ENCODE measurements around the gene HAO1. TPM values are rescaled to one million over a fixed set of nuclear protein-coding genes. Genes with fewer than 3 reads are reported as not detected.
A peak's percentile ranks its signal among the peaks of the same experiment; 100 is the strongest.

Gene HAO1
- polyA plus RNA-seq, 1 of the 3 experiments (the other 2 are of a cell fraction) = not detected

DNA sequence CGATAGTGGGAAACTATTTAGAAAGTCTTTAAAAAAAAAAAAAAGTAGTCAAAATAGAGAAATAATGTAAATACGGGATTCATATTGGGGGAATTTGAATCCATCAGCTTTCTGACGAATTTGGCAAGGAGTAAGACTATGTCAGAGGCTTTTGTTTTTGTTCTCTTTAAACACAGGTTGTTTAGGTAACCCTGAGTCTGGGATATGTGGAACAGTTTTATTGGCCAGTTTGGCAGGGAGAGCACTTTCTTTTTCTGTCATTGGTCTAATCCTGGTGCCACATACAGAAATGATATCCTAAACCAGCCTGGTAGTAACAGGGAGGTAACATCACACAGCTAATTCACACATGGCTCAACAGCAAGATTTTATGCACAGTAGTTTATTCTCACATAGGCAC lies 27.7 kb downstream of the HAO1 start:
- ChIA-PET CTCF (no interaction called here), POLR2A (no interaction called here)
- Histone ChIP-seq H3F3A (replicated peaks; ENCODE audit: insufficient read depth) (no peaks in the 10 kb centered on the region), H3K9me2 (no peaks in the 10 kb centered on the region), H4K20me1 (ENCODE audit: insufficient read depth) (no peaks in the 10 kb centered on the region), H3K4me2 (no peak overlapping the region), H3K36me3 (replicated peaks in 1 of 2; ENCODE audit: control insufficient read depth in 1 of 2, insufficient read depth in 2 of 2, low read length in 1 of 2) (no peaks in the 10 kb centered on the region), H3K9ac (no peak overlapping the region), H3K4me1 (ENCODE audit: control insufficient read depth in 1 of 2, insufficient read depth in 2 of 2, low read depth in 1 of 2, low read length in 1 of 2) (no peaks in the 10 kb centered on the region), H3K79me2 (ENCODE audit: insufficient read depth) (no peaks in the 10 kb centered on the region), H2AFZ (ENCODE audit: low read depth) (0 out of 2 replicates have a peak overlapping the region, but pooled peaks have one; percentile 29), H3K4me3 (ENCODE audit: low read depth in 2 of 2, low read length in 1 of 2) (no peak overlapping the region), H3K27me3 (ENCODE audit: insufficient read depth) (no peaks in the 10 kb centered on the region), H3K27ac (ENCODE audit: low read depth in 2 of 2, low read length in 1 of 2) (no peak overlapping the region), H3K9me3 (no peaks in the 10 kb centered on the region)
- no peak for DNase-seq
- 12% methylated on average over 3 of the region's 3 CpGs for WGBS (ENCODE audit: low lambda C conversion rate)
- TF ChIP-seq MEF2A (IDR thresholded peaks at IDR 0.05; ENCODE audit: borderline replicate concordance, low read depth) (no peak), EP300 (IDR thresholded peaks at IDR 0.05; ENCODE audit: borderline replicate concordance in 1 of 2, low read depth in 1 of 2, low read length in 1 of 2) (no peak), RAD21 (IDR thresholded peaks at IDR 0.05; ENCODE audit: low read length) (no peak), RXRA (IDR thresholded peaks at IDR 0.05; ENCODE audit: borderline replicate concordance, low read depth) (no peak), MXI1 (IDR thresholded peaks at IDR 0.05; ENCODE audit: low read depth, low read length) (no peak), TEAD4 (IDR thresholded peaks at IDR 0.05; ENCODE audit: borderline replicate concordance, insufficient read depth) (no peak), SIN3A (IDR thresholded peaks at IDR 0.05; ENCODE audit: borderline replicate concordance, low read depth, low read length) (no peak), EZH2phosphoT487 (IDR thresholded peaks at IDR 0.05; ENCODE audit: borderline replicate concordance, low read depth) (no peak), RFX5 (IDR thresholded peaks at IDR 0.05; ENCODE audit: low read length) (no peak)
- TF ChIP-seq, protein P1, sequence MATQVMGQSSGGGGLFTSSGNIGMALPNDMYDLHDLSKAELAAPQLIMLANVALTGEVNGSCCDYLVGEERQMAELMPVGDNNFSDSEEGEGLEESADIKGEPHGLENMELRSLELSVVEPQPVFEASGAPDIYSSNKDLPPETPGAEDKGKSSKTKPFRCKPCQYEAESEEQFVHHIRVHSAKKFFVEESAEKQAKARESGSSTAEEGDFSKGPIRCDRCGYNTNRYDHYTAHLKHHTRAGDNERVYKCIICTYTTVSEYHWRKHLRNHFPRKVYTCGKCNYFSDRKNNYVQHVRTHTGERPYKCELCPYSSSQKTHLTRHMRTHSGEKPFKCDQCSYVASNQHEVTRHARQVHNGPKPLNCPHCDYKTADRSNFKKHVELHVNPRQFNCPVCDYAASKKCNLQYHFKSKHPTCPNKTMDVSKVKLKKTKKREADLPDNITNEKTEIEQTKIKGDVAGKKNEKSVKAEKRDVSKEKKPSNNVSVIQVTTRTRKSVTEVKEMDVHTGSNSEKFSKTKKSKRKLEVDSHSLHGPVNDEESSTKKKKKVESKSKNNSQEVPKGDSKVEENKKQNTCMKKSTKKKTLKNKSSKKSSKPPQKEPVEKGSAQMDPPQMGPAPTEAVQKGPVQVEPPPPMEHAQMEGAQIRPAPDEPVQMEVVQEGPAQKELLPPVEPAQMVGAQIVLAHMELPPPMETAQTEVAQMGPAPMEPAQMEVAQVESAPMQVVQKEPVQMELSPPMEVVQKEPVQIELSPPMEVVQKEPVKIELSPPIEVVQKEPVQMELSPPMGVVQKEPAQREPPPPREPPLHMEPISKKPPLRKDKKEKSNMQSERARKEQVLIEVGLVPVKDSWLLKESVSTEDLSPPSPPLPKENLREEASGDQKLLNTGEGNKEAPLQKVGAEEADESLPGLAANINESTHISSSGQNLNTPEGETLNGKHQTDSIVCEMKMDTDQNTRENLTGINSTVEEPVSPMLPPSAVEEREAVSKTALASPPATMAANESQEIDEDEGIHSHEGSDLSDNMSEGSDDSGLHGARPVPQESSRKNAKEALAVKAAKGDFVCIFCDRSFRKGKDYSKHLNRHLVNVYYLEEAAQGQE (IDR thresholded peaks at IDR 0.05; ENCODE audit: low read depth, low read length) = no peak

DNA sequence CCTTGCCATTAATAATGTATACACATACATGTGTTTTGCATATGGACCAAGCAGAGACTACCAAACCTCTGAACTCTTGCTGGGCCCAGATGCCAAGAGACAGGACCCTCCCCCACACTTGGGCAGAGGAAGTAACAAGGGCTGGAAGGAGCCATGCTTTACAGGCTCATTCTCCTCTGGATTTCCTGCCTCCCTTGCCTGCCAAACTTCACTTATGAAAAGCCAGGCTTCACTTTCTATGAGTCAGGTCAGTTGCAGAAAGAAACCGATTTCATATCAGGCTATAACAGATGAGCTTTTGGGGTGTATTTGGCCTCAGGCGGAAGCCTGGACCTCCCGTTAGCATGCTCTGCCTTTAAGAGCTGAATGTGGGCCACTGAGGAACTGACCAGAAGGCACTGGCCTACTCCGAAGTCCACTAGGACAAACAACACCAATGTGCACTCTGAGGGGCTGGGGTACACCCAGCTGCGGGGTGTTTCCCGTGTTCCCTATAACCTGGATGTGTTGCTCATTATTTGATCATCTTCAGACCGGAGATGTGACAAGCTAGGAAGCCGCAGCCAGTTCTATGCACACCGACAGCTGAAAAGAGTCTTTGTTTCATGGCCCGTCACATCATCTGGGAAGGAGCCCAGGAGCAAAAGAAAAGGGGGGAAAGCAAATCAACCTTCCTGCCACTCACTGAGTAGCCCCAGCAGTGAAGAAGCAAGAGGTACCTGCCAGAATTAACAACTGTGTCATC lies 28.5 kb downstream of the HAO1 start:
- H3K4me1 ChIP-seq (ENCODE audit: control insufficient read depth in 1 of 2, insufficient read depth in 2 of 2, low read depth in 1 of 2, low read length in 1 of 2) = no peaks in the 10 kb centered on the region
- ChIA-PET CTCF (interaction anchor here (1.0 kb wide), 1 partner anchor 810 kb away, joined by 3 read pairs; no protein-coding TSS in a partner anchor), POLR2A (no interaction called here)
- H3K9me3 ChIP-seq = no peaks in the 10 kb centered on the region
- H3K27ac ChIP-seq (ENCODE audit: low read depth in 2 of 2, low read length in 1 of 2) = no peak overlapping the region
- H4K20me1 ChIP-seq (ENCODE audit: insufficient read depth) = no peaks in the 10 kb centered on the region
- H3K9me2 ChIP-seq = no peaks in the 10 kb centered on the region
- H3K79me2 ChIP-seq (ENCODE audit: insufficient read depth) = no peaks in the 10 kb centered on the region
- H3K4me2 ChIP-seq = no peak overlapping the region
- DNase-seq = no peak
- H2AFZ ChIP-seq (ENCODE audit: low read depth) = 0 out of 2 replicates have a peak overlapping the region, but pooled peaks have one; percentile 29
- H3F3A ChIP-seq (replicated peaks; ENCODE audit: insufficient read depth) = no peaks in the 10 kb centered on the region
- WGBS (ENCODE audit: low lambda C conversion rate) = 49% methylated on average over 9 of the region's 10 CpGs
- H3K9ac ChIP-seq = no peak overlapping the region
- H3K36me3 ChIP-seq (replicated peaks in 1 of 2; ENCODE audit: control insufficient read depth in 1 of 2, insufficient read depth in 2 of 2, low read length in 1 of 2) = no peaks in the 10 kb centered on the region
- H3K27me3 ChIP-seq (ENCODE audit: insufficient read depth) = no peaks in the 10 kb centered on the region
- H3K4me3 ChIP-seq (ENCODE audit: low read depth in 2 of 2, low read length in 1 of 2) = no peak overlapping the region
- TF ChIP-seq MXI1 (IDR thresholded peaks at IDR 0.05; ENCODE audit: low read depth, low read length) (no peak), TCF12 (IDR thresholded peaks at IDR 0.05) (no peak), GATA2 (CRISPR knock-in tag; IDR thresholded peaks at IDR 0.05) (no peak), SMC3 (IDR thresholded peaks at IDR 0.05; ENCODE audit: low read depth, low read length) (no peak), JUND (IDR thresholded peaks at IDR 0.05) (no peak), ELF1 (IDR thresholded peaks at IDR 0.05) (no peak), RXRA (IDR thresholded peaks at IDR 0.05; ENCODE audit: borderline replicate concordance, low read depth) (no peak)
- TF ChIP-seq, protein P2, sequence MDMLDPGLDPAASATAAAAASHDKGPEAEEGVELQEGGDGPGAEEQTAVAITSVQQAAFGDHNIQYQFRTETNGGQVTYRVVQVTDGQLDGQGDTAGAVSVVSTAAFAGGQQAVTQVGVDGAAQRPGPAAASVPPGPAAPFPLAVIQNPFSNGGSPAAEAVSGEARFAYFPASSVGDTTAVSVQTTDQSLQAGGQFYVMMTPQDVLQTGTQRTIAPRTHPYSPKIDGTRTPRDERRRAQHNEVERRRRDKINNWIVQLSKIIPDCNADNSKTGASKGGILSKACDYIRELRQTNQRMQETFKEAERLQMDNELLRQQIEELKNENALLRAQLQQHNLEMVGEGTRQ (IDR thresholded peaks at IDR 0.05; ENCODE audit: borderline replicate concordance, low read depth, low read length) = no peak
- TF ChIP-seq, protein P1 (IDR thresholded peaks at IDR 0.05; ENCODE audit: low read depth, low read length) = no peak

All from SK-N-SH (cell line).